HEK293 (cell line): ENCODE measurements around the gene ARMC3.

Experiments
- CTCF ChIA-PET: fragments of 350-600 bp; formaldehyde crosslinking; extraction: SDS; loops from one replicate; lab custom pipeline; 2021; ENCODE audit warnings: antibody characterized with exemption; lab: Yijun Ruan, JAX
- POLR2A ChIA-PET: fragments of 300-600 bp; formaldehyde crosslinking; extraction: SDS; loops from one replicate; lab custom pipeline; 2020; ENCODE audit warnings: antibody characterized with exemption, inconsistent platforms; lab: Yijun Ruan, JAX
- H3K27ac ChIP-seq: fragments of 200-500 bp; sonication (Bioruptor generic); 2 replicates; pipeline ENCODE4 v1.5.1; 2014; ENCODE audit warnings: low read depth, low read length, control low read depth, inconsistent platforms; ENCODE audit errors: extremely low read depth
- H3K36me3 ChIP-seq, 2 experiments: fragments of 200-500 bp in 1 of 2; sonication (Bioruptor generic) in 1 of 2; 1 replicate in 1 of 2; 2 replicates in 1 of 2; pipeline ENCODE4 v1.5.1; 2014 to 2017; ENCODE audit warnings: inconsistent platforms in 2 of 2, low read length in 2 of 2; ENCODE audit not compliant: control insufficient read depth in 2 of 2, insufficient read depth in 1 of 2
- H3K4me1 ChIP-seq: fragments of 200-500 bp; sonication (Bioruptor generic); 2 replicates; pipeline ENCODE4 v1.5.1; 2014; ENCODE audit warnings: mild to moderate bottlenecking, low read length, inconsistent platforms; ENCODE audit not compliant: control insufficient read depth, insufficient read depth
- H3K4me3 ChIP-seq: 2 replicates; pipeline ENCODE4 v1.5.1; 2011; ENCODE audit warnings: low read depth, mild to moderate bottlenecking, control low read depth, low read length, moderate library complexity
- H3K9me3 ChIP-seq: fragments of 200-500 bp; sonication (Bioruptor generic); 2 replicates; pipeline ENCODE4 v1.5.1; 2014; ENCODE audit warnings: low read depth, low read length, inconsistent platforms; ENCODE audit not compliant: control insufficient read depth, insufficient read depth
- FEZF1 ChIP-seq: fragments of 450-650 bp; formaldehyde crosslinking; IDR thresholded peaks from 2 replicates; pipeline ENCODE4 v1.5.1; 2016; ENCODE audit warnings: missing biosample characterization, missing genetic modification characterization
- GLIS1 ChIP-seq: fragments of 450-650 bp; formaldehyde crosslinking; IDR thresholded peaks from 2 replicates; pipeline ENCODE4 v1.5.1; 2016; ENCODE audit warnings: missing biosample characterization, missing genetic modification characterization
- GLIS2 ChIP-seq: fragments of 450-650 bp; formaldehyde crosslinking; IDR thresholded peaks from 2 replicates; pipeline ENCODE4 v1.5.1; 2016; ENCODE audit warnings: missing biosample characterization, missing genetic modification characterization
- KLF1 ChIP-seq: fragments of 450-650 bp; formaldehyde crosslinking; IDR thresholded peaks from 2 replicates; pipeline ENCODE4 v1.5.1; 2016; ENCODE audit warnings: missing biosample characterization, missing genetic modification characterization
- KLF16 ChIP-seq: fragments of 450-650 bp; formaldehyde crosslinking; IDR thresholded peaks from 2 replicates; pipeline ENCODE4 v1.5.1; 2017; ENCODE audit warnings: missing biosample characterization, missing genetic modification characterization
- PRDM10 ChIP-seq: fragments of 450-650 bp; formaldehyde crosslinking; IDR thresholded peaks from 2 replicates; pipeline ENCODE4 v1.5.1; 2016; ENCODE audit warnings: missing biosample characterization, missing genetic modification characterization
- SCRT1 ChIP-seq: fragments of 450-650 bp; formaldehyde crosslinking; IDR thresholded peaks from 2 replicates; pipeline ENCODE4 v1.5.1; 2016; ENCODE audit warnings: missing biosample characterization, missing genetic modification characterization, borderline replicate concordance
- SP2 ChIP-seq: fragments of 450-650 bp; formaldehyde crosslinking; IDR thresholded peaks from 2 replicates; pipeline ENCODE4 v1.5.1; 2016; ENCODE audit warnings: missing biosample characterization, missing genetic modification characterization
- ZBTB10 ChIP-seq: fragments of 450-650 bp; formaldehyde crosslinking; IDR thresholded peaks from 2 replicates; pipeline ENCODE4 v1.5.1; 2016; ENCODE audit warnings: missing biosample characterization, missing genetic modification characterization
- ZBTB21 ChIP-seq: fragments of 450-650 bp; formaldehyde crosslinking; IDR thresholded peaks from 2 replicates; pipeline ENCODE4 v1.5.1; 2017; ENCODE audit warnings: missing biosample characterization, missing genetic modification characterization
- ZFP3 ChIP-seq: fragments of 450-650 bp; formaldehyde crosslinking; IDR thresholded peaks from 2 replicates; pipeline ENCODE4 v1.5.1; 2016; ENCODE audit warnings: low read depth, missing biosample characterization, missing genetic modification characterization
- ZFP41 ChIP-seq: fragments of 450-650 bp; formaldehyde crosslinking; IDR thresholded peaks from 2 replicates; pipeline ENCODE4 v1.5.1; 2016; ENCODE audit warnings: missing biosample characterization, missing genetic modification characterization, borderline replicate concordance
- ZNF138 ChIP-seq: fragments of 450-650 bp; formaldehyde crosslinking; IDR thresholded peaks from 2 replicates; pipeline ENCODE4 v1.5.1; 2016; ENCODE audit warnings: missing biosample characterization, missing genetic modification characterization, borderline replicate concordance
- ZNF157 ChIP-seq: fragments of 450-650 bp; formaldehyde crosslinking; IDR thresholded peaks from 2 replicates; pipeline ENCODE4 v1.5.1; 2016; ENCODE audit warnings: missing biosample characterization, missing genetic modification characterization
- ZNF184 ChIP-seq: fragments of 450-650 bp; IDR thresholded peaks from 2 replicates; pipeline ENCODE4 v1.5.1; 2018; ENCODE audit warnings: missing biosample characterization, mild to moderate bottlenecking, missing genetic modification characterization
- ZNF324 ChIP-seq: fragments of 450-650 bp; formaldehyde crosslinking; IDR thresholded peaks from 2 replicates; pipeline ENCODE4 v1.5.1; 2016; ENCODE audit warnings: missing biosample characterization, missing genetic modification characterization
- ZNF335 ChIP-seq: fragments of 450-650 bp; formaldehyde crosslinking; conservative IDR thresholded peaks from 2 replicates; pipeline ENCODE4 v1.5.1; 2016; ENCODE audit warnings: missing biosample characterization, missing genetic modification characterization
- ZNF366 ChIP-seq: fragments of 450-650 bp; formaldehyde crosslinking; conservative IDR thresholded peaks from 2 replicates; pipeline ENCODE4 v1.5.1; 2016; ENCODE audit warnings: missing biosample characterization, missing genetic modification characterization
- ZNF433 ChIP-seq: fragments of 450-650 bp; formaldehyde crosslinking; IDR thresholded peaks from 2 replicates; pipeline ENCODE4 v1.5.1; 2016; ENCODE audit warnings: missing biosample characterization, missing genetic modification characterization, low read depth
- ZNF518A ChIP-seq: fragments of 450-650 bp; formaldehyde crosslinking; conservative IDR thresholded peaks from 2 replicates; pipeline ENCODE4 v1.5.1; 2016; ENCODE audit warnings: low read depth, missing biosample characterization, missing genetic modification characterization
- ZNF555 ChIP-seq: fragments of 450-650 bp; formaldehyde crosslinking; conservative IDR thresholded peaks from 2 replicates; pipeline ENCODE4 v1.5.1; 2017; ENCODE audit warnings: missing biosample characterization, mild to moderate bottlenecking, missing genetic modification characterization, inconsistent platforms
- ZNF571 ChIP-seq: fragments of 450-650 bp; formaldehyde crosslinking; IDR thresholded peaks from 2 replicates; pipeline ENCODE4 v1.5.0; 2017; ENCODE audit warnings: missing biosample characterization, missing genetic modification characterization
- ZNF600 ChIP-seq: fragments of 450-650 bp; formaldehyde crosslinking; IDR thresholded peaks from 2 replicates; pipeline ENCODE4 v1.5.1; 2016; ENCODE audit warnings: missing biosample characterization, missing genetic modification characterization

ARMC3 gene, protein sequence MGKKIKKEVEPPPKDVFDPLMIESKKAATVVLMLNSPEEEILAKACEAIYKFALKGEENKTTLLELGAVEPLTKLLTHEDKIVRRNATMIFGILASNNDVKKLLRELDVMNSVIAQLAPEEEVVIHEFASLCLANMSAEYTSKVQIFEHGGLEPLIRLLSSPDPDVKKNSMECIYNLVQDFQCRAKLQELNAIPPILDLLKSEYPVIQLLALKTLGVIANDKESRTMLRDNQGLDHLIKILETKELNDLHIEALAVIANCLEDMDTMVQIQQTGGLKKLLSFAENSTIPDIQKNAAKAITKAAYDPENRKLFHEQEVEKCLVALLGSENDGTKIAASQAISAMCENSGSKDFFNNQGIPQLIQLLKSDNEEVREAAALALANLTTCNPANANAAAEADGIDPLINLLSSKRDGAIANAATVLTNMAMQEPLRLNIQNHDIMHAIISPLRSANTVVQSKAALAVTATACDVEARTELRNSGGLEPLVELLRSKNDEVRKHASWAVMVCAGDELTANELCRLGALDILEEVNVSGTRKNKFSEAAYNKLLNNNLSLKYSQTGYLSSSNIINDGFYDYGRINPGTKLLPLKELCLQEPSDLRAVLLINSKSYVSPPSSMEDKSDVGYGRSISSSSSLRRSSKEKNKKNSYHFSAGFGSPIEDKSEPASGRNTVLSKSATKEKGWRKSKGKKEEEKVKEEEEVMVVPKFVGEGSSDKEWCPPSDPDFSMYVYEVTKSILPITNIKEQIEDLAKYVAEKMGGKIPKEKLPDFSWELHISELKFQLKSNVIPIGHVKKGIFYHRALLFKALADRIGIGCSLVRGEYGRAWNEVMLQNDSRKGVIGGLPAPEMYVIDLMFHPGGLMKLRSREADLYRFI

DNA sequence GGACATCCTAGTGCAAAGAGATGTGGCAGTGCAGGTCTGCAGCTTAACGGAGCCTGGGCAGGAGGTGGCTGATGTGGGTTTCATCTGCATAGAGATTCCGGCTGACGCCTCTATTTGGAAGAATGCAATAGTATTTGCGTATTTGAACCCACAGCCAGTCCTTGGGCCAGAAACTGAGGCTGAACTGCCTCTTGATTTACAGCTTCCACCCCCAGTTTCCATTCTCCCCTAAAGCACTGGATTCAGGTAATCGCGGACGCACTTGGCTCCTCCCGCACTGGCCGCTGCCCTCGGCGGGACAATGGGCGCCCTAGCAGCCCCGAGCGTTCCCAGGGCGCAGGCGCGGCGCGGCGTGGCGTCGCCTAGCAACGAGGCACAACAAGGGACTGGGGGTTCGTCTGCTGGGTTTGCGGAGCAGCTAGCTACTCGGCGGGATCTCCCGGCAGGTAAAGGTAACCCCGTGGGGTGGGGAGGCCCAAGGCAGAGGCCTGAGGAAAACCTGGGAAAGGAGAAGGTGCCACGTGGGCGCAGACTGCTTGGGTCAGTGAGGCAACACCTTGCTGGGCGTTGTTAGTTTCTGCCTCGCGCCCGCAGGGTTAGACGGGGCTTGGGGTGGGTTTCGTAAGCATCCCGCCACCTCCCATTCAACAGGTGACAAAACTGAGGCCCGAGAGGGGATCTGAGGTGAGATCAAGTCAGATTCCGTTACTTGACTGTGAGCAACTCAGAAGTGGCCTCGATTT lies at the start of gene ARMC3:
Gene ARMC3 (plus strand): TSS at position 393 of the 743 bp plus-strand sequence. CDS start 3,944 bp downstream, outside the sequence.
- ChIA-PET POLR2A (interaction anchor here (0.6 kb wide), 1 partner anchor 126 kb away, joined by 3 read pairs; no protein-coding TSS in a partner anchor), CTCF (interaction anchor here (0.6 kb wide), 2 partner anchors 97 to 928 kb away, joined by 3 to 4 read pairs; no protein-coding TSS in a partner anchor)
- Histone ChIP-seq H3K27ac (no peak within 1 kb of the TSS), H3K9me3 (no peaks in the 10 kb centered on the region), H3K36me3 (no peaks in the 10 kb centered on the region), H3K4me3 (peak within 1 kb of the TSS; percentile 41), H3K4me1 (peaks cover 12% of the 10 kb centered on the region)
- no peak for TF ChIP-seq ZNF138 (tag by site-specific recombination)
- no peak for TF ChIP-seq ZBTB21 (tag by site-specific recombination)
- no peak for TF ChIP-seq ZNF555 (tag by site-specific recombination)
- TF ChIP-seq ZNF324: 0 out of 2 replicates have a peak, but pooled peaks have one; percentile 48
- 0 out of 2 replicates have a peak, but pooled peaks have one; percentile 26 for TF ChIP-seq GLIS2 (tag by site-specific recombination)
- TF ChIP-seq ZNF366: no peak
- TF ChIP-seq ZFP41: no peak
- TF ChIP-seq PRDM10 (tag by site-specific recombination): peak; percentile 73
- TF ChIP-seq ZNF571 (tag by site-specific recombination): no peak
- no peak for TF ChIP-seq ZNF600 (tag by site-specific recombination)
- peak; percentile 68 for TF ChIP-seq ZNF335 (tag by site-specific recombination)
- no peak for TF ChIP-seq ZNF518A (tag by site-specific recombination)
- TF ChIP-seq ZNF433 (tag by site-specific recombination): no peak
- no peak for TF ChIP-seq ZNF157 (tag by site-specific recombination)
- TF ChIP-seq ZFP3 (tag by site-specific recombination): 0 out of 2 replicates have a peak, but pooled peaks have one; percentile 30
- no peak for TF ChIP-seq KLF16 (tag by site-specific recombination)
- TF ChIP-seq ZNF184: no peak
- TF ChIP-seq KLF1 (tag by site-specific recombination): 0 out of 2 replicates have a peak, but pooled peaks have one; percentile 38
- no peak for TF ChIP-seq FEZF1 (tag by site-specific recombination)
- peak; percentile 56; the same call in 1 of the 2 replicates for TF ChIP-seq SCRT1 (tag by site-specific recombination)
- TF ChIP-seq GLIS1 (tag by site-specific recombination): peak; percentile 55; the same call in 1 of the 2 replicates
- TF ChIP-seq SP2 (tag by site-specific recombination): no peak
- TF ChIP-seq ZBTB10: peak; percentile 49; the same call in 1 of the 2 replicates
